M059J (cell line): ENCODE measurements around the gene CTSD. TPM values are rescaled to one million over a fixed set of nuclear protein-coding genes. Genes with fewer than 3 reads are reported as not detected.
A peak's percentile ranks its signal among the peaks of the same experiment; 100 is the strongest.

Experiments used
- DNase-seq: peaks from one replicate; pipeline ENCODE4 v3.0.0-alpha.2; 2012; ENCODE audit warnings: low read depth
- total RNA-seq: library from RNA; depleted of rRNA; stranded (reverse); fragments of >200 nt; shearing (Covaris generic); gene quantifications from 2 replicates; pipeline ENCODE4 v1.2.3, GENCODE V29; 2014

CTSD gene
- total RNA-seq, 1 experiment from 2014 or later, result 1,095 TPM

GRCh38 chr11:1744891-1745700, 18.6 kb downstream of the CTSD start:
- DNase-seq, result no peak

- DNase-seq, result peak; percentile 21
Observed at GRCh38 chr11:1744137-1744886, 19.4 kb downstream of the CTSD start.

- DNase-seq, result no peak
Observed at GRCh38 chr11:1743585-1744136, 20.1 kb downstream of the CTSD start.

- no peak for DNase-seq
Observed at GRCh38 chr11:1742869-1743584, 20.7 kb downstream of the CTSD start.

GRCh38 chr11:1742371-1742770, 21.4 kb downstream of the CTSD start:
- peak; percentile 49 for DNase-seq

- DNase-seq, result no peak
Observed at GRCh38 chr11:1741741-1742140, 22.0 kb downstream of the CTSD start.

- DNase-seq, result peak; percentile 25
Observed at GRCh38 chr11:1740786-1741530, 22.8 kb downstream of the CTSD start.

GRCh38 chr11:1739576-1739975, 24.2 kb downstream of the CTSD start:
- DNase-seq, result peak; percentile 34

- DNase-seq, result peak; percentile 26
Observed at GRCh38 chr11:1738380-1738779, 25.3 kb downstream of the CTSD start.

GRCh38 chr11:1737080-1737757, 26.5 kb downstream of the CTSD start:
- DNase-seq, result peak; percentile 28

- peak; percentile 39 for DNase-seq
Observed at GRCh38 chr11:1736447-1736992, 27.2 kb downstream of the CTSD start.

GRCh38 chr11:1735271-1735670, 28.5 kb downstream of the CTSD start:
- peak; percentile 26 for DNase-seq

- peak; percentile 14 for DNase-seq
Observed at GRCh38 chr11:1734641-1735081, 29.1 kb downstream of the CTSD start.

- DNase-seq, result peak; percentile 14
Observed at GRCh38 chr11:1733716-1734640, 29.7 kb downstream of the CTSD start.

- DNase-seq, result no peak
Observed at GRCh38 chr11:1733009-1733715, 30.6 kb downstream of the CTSD start.

GRCh38 chr11:1732418-1733008, 31.2 kb downstream of the CTSD start:
- peak; percentile 17 for DNase-seq

GRCh38 chr11:1731451-1732059, 32.2 kb downstream of the CTSD start:
- DNase-seq, result no peak
